Measurements from ENCODE around the gene PDE8A. TPM values are rescaled to one million over a fixed set of nuclear protein-coding genes. Genes with fewer than 3 reads are reported as not detected.
A peak's percentile ranks its signal among the peaks of the same experiment; 100 is the strongest.

PDE8A gene
- total and polyA plus RNA-seq, 2 experiments from 2014 or later, result 15.3 to 26.0 TPM

DNA sequence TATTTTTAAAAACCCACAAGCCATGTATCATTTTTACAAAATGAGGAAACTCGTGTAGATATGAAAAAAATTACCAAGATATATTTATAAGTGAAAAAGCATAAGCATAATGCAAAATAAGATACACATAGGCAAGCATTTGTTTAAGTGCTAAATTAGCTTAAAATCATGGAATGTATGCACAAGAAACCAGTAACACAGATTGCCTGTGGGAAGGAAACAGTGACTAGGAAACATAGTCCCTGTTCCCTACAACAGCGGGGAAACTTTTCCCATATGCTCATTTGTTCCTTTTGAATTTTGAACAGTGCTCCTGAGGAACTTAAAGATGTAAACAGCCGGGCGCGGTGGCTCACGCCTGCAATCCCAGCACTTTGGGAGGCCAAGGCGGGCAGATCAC, 169.5 kb downstream of the PDE8A start:
- H3K4me1 ChIP-seq (ENCODE audit: insufficient read depth), result no peaks in the 10 kb centered on the region
- H3K4me2 ChIP-seq, result no peak overlapping the region
- 94% methylated on average over 7 of the region's 7 CpGs for WGBS (ENCODE audit: low lambda C conversion rate, missing lambda C conversion rate)
- H3K27ac ChIP-seq, result no peak overlapping the region
- H3K36me3 ChIP-seq (replicated peaks; ENCODE audit: insufficient read depth, low read depth), result no peaks in the 10 kb centered on the region
- no peaks in the 10 kb centered on the region for H3K9me3 ChIP-seq (ENCODE audit: low read depth)
- no peaks in the 10 kb centered on the region for H3K9me2 ChIP-seq (replicated peaks; ENCODE audit: insufficient read depth)
- no peaks in the 10 kb centered on the region for H3K79me2 ChIP-seq
- no peak overlapping the region for H2AFZ ChIP-seq
- TF ChIP-seq EZH2 (IDR thresholded peaks at IDR 0.05; ENCODE audit: borderline replicate concordance), result no peak
- TF ChIP-seq, protein P1, sequence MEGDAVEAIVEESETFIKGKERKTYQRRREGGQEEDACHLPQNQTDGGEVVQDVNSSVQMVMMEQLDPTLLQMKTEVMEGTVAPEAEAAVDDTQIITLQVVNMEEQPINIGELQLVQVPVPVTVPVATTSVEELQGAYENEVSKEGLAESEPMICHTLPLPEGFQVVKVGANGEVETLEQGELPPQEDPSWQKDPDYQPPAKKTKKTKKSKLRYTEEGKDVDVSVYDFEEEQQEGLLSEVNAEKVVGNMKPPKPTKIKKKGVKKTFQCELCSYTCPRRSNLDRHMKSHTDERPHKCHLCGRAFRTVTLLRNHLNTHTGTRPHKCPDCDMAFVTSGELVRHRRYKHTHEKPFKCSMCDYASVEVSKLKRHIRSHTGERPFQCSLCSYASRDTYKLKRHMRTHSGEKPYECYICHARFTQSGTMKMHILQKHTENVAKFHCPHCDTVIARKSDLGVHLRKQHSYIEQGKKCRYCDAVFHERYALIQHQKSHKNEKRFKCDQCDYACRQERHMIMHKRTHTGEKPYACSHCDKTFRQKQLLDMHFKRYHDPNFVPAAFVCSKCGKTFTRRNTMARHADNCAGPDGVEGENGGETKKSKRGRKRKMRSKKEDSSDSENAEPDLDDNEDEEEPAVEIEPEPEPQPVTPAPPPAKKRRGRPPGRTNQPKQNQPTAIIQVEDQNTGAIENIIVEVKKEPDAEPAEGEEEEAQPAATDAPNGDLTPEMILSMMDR (IDR thresholded peaks at IDR 0.05; ENCODE audit: poor library complexity), result no peak
- no peak for TF ChIP-seq EZH2phosphoT487 (IDR thresholded peaks at IDR 0.05; ENCODE audit: low read depth, severe bottlenecking, unreplicated experiment)
- DNase-seq (ENCODE audit: low spot score), result no peak
- H3K27me3 ChIP-seq, result no peaks in the 10 kb centered on the region
- no peaks in the 10 kb centered on the region for H4K20me1 ChIP-seq (ENCODE audit: insufficient read depth, poor library complexity, severe bottlenecking)
- no peak overlapping the region for H3K4me3 ChIP-seq

- Histone ChIP-seq H3K27ac (no peak overlapping the region), H3K79me2 (no peaks in the 10 kb centered on the region), H3K9me3 (ENCODE audit: low read depth) (no peaks in the 10 kb centered on the region), H3K27me3 (no peaks in the 10 kb centered on the region), H3K9me2 (replicated peaks; ENCODE audit: insufficient read depth) (no peaks in the 10 kb centered on the region), H3K4me1 (ENCODE audit: insufficient read depth) (no peaks in the 10 kb centered on the region), H3K36me3 (replicated peaks; ENCODE audit: insufficient read depth, low read depth) (no peaks in the 10 kb centered on the region), H2AFZ (no peak overlapping the region), H3K4me3 (no peak overlapping the region), H4K20me1 (ENCODE audit: insufficient read depth, poor library complexity, severe bottlenecking) (no peaks in the 10 kb centered on the region), H3K4me2 (no peak overlapping the region)
- WGBS (ENCODE audit: low lambda C conversion rate, missing lambda C conversion rate), result 87% methylated on average over 3 of the region's 3 CpGs
- TF ChIP-seq EZH2 (IDR thresholded peaks at IDR 0.05; ENCODE audit: borderline replicate concordance) (no peak), EZH2phosphoT487 (IDR thresholded peaks at IDR 0.05; ENCODE audit: low read depth, severe bottlenecking, unreplicated experiment) (no peak)
- TF ChIP-seq, protein P1 (IDR thresholded peaks at IDR 0.05; ENCODE audit: poor library complexity), result no peak
- no peak for DNase-seq (ENCODE audit: low spot score)
Observed at GRCh38 chr15:85151861-85152260, 170.2 kb downstream of the PDE8A start.

- no peaks in the 10 kb centered on the region for H3K79me2 ChIP-seq
- no peaks in the 10 kb centered on the region for H3K4me1 ChIP-seq (ENCODE audit: insufficient read depth)
- H3K27me3 ChIP-seq, result no peaks in the 10 kb centered on the region
- H3K27ac ChIP-seq, result no peak overlapping the region
- DNase-seq (ENCODE audit: low spot score), result peak; percentile 28
- WGBS (ENCODE audit: low lambda C conversion rate, missing lambda C conversion rate), result 29% methylated on average over 2 of the region's 2 CpGs
- H3K4me2 ChIP-seq, result no peak overlapping the region
- no peaks in the 10 kb centered on the region for H4K20me1 ChIP-seq (ENCODE audit: insufficient read depth, poor library complexity, severe bottlenecking)
- H3K9me3 ChIP-seq (ENCODE audit: low read depth), result no peaks in the 10 kb centered on the region
- no peaks in the 10 kb centered on the region for H3K9me2 ChIP-seq (replicated peaks; ENCODE audit: insufficient read depth)
- H3K4me3 ChIP-seq, result no peak overlapping the region
- no peak overlapping the region for H2AFZ ChIP-seq
- no peaks in the 10 kb centered on the region for H3K36me3 ChIP-seq (replicated peaks; ENCODE audit: insufficient read depth, low read depth)
- TF ChIP-seq EZH2 (IDR thresholded peaks at IDR 0.05; ENCODE audit: borderline replicate concordance) (no peak), EZH2phosphoT487 (IDR thresholded peaks at IDR 0.05; ENCODE audit: low read depth, severe bottlenecking, unreplicated experiment) (no peak)
- TF ChIP-seq, protein P1 (IDR thresholded peaks at IDR 0.05; ENCODE audit: poor library complexity), result no peak
Observed at GRCh38 chr15:85154061-85154460, 172.4 kb downstream of the PDE8A start.

- Histone ChIP-seq H3K9me3 (ENCODE audit: low read depth) (no peaks in the 10 kb centered on the region), H3K4me3 (no peak overlapping the region), H2AFZ (no peak overlapping the region), H3K27ac (no peak overlapping the region), H4K20me1 (ENCODE audit: insufficient read depth, poor library complexity, severe bottlenecking) (no peaks in the 10 kb centered on the region), H3K4me2 (no peak overlapping the region), H3K79me2 (no peaks in the 10 kb centered on the region), H3K36me3 (replicated peaks; ENCODE audit: insufficient read depth, low read depth) (no peaks in the 10 kb centered on the region), H3K4me1 (ENCODE audit: insufficient read depth) (no peaks in the 10 kb centered on the region), H3K27me3 (no peaks in the 10 kb centered on the region), H3K9me2 (replicated peaks; ENCODE audit: insufficient read depth) (no peaks in the 10 kb centered on the region)
- TF ChIP-seq EZH2 (IDR thresholded peaks at IDR 0.05; ENCODE audit: borderline replicate concordance), result no peak
- no peak for TF ChIP-seq EZH2phosphoT487 (IDR thresholded peaks at IDR 0.05; ENCODE audit: low read depth, severe bottlenecking, unreplicated experiment)
- TF ChIP-seq, protein P1 (IDR thresholded peaks at IDR 0.05; ENCODE audit: poor library complexity), result no peak
- 77% methylated on average over 7 of the region's 9 CpGs for WGBS (ENCODE audit: low lambda C conversion rate, missing lambda C conversion rate)
- no peak for DNase-seq (ENCODE audit: low spot score)
Observed at GRCh38 chr15:85155360-85155759, 173.7 kb downstream of the PDE8A start.
